Superior temporal gyrus (tissue), 1 donor: ENCODE data around the gene PUS3.
"Not testable (repeated sequence)": the region's sequence is repeated elsewhere in the genome, so short reads cannot be mapped to it uniquely, and the experiment has no call there.

Experiments
- DNase-seq: peaks from one replicate; pipeline ENCODE4 v3.0.0-alpha.2; 2016; ENCODE audit errors: extremely low spot score

The PUS3 gene

GRCh38 chr11:125918140-125918840, 15.3 kb upstream of the PUS3 start:
- DNase-seq = no peak

GRCh38 chr11:125916683-125917347, 13.8 kb upstream of the PUS3 start:
- DNase-seq = no peak

GRCh38 chr11:125914601-125915000, 11.6 kb upstream of the PUS3 start:
- not testable (repeated sequence) for DNase-seq

GRCh38 chr11:125910226-125910849, 7.3 kb upstream of the PUS3 start:
- DNase-seq = peak; percentile 53

GRCh38 chr11:125904678-125905077, 1.7 kb upstream of the PUS3 start:
- DNase-seq = no peak

- peak; percentile 51 for DNase-seq
Observed at GRCh38 chr11:125903711-125904659, 979 bp upstream of the PUS3 start, which contains the start of gene DDX25. Gene DDX25, plus strand, starts transcription at chr11:125904508. Its CDS starts 10 bp downstream, at chr11:125904518.

- DNase-seq = no peak
Observed at GRCh38 chr11:125902277-125902926, 604 bp downstream of the PUS3 start.

- DNase-seq = no peak
Observed at GRCh38 chr11:125901872-125902271, 1.1 kb downstream of the PUS3 start.

- no peak for DNase-seq
Observed at GRCh38 chr11:125892994-125893393, 10.0 kb downstream of the PUS3 start.

GRCh38 chr11:125892071-125892470, 10.9 kb downstream of the PUS3 start:
- no peak for DNase-seq

- DNase-seq = no peak
Observed at GRCh38 chr11:125890447-125891100, 12.4 kb downstream of the PUS3 start.

GRCh38 chr11:125887373-125888324, 15.4 kb downstream of the PUS3 start, which contains the start of gene HYLS1:
Gene HYLS1, plus strand, starts transcription at chr11:125887668. Its CDS starts 11,701 bp downstream, at chr11:125899369.
- peak; percentile 94 for DNase-seq

GRCh38 chr11:125886997-125887372, 16.0 kb downstream of the PUS3 start:
- DNase-seq = no peak

- DNase-seq = no peak
Observed at GRCh38 chr11:125883375-125883774, 19.6 kb downstream of the PUS3 start.

- no peak for DNase-seq
Observed at GRCh38 chr11:125881291-125881690, 21.7 kb downstream of the PUS3 start.

- peak; percentile 95 for DNase-seq
Observed at GRCh38 chr11:125874556-125875124, 28.4 kb downstream of the PUS3 start.

GRCh38 chr11:125873881-125874555, 29.0 kb downstream of the PUS3 start:
- DNase-seq = no peak

GRCh38 chr11:125872138-125872491, 30.9 kb downstream of the PUS3 start:
- DNase-seq = no peak
